ENCODE measurements around the gene PAQR4. TPM values are rescaled to one million over a fixed set of nuclear protein-coding genes. Genes with fewer than 3 reads are reported as not detected.
A peak's percentile ranks its signal among the peaks of the same experiment; 100 is the strongest.

Gene PAQR4
- total RNA-seq, 8 experiments from 2014 or later: 1.6 to 36.4 (median 16.8) TPM

DNA sequence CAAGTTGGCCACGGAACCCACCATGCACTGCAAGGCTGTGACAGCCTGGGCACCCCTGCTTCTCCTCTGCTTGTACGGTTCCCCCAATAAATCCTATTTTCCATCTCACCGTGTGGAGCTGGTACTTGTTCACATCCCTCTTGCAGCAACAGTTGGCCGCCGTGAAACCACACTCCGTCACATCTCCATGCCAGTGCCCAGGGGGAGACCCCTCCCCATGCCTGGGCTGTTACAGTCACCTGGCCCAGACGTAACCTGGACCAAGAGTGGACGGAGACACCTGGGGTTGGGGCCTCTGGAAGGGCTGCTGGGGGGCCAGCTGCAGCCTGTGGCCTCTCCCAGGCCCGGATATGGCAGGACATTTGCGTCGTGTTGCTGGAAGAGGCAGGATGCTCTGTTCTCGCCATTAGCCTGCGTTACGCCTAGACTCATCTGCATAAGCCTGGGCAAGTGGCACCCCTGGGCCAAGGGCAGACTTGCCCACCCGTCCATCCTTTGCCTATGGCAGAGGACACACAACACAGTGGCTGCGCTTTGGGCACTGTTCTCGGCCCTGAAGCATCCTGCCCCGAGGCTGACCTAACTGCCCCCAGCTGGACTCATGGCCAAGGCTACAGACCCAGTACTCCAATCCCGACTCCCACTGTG lies 19.3 kb upstream of the PAQR4 start:
- no peak overlapping the region for H3K27ac ChIP-seq
- ATAC-seq (replicated peaks in 6 of 8): no peak
- H3K4me1 ChIP-seq (replicated peaks in 1 of 2): peaks cover 7 to 11% of the 10 kb centered on the region in 2 donors
- no peak overlapping the region for H3K4me3 ChIP-seq
- WGBS, 10 experiments: 76 to 100% (median 87%) methylated on average over 1 to 6 of the region's 19 CpGs; no CpG with 5 or more reads in 4 of the 10 experiments
- in situ Hi-C loops (cut with MboI; ENCODE audit: low pct_unique_long_range_greater_than_20kb in 2 of 9, low sequenced_read_pairs in 9 of 9, unreplicated experiment in 9 of 9): no loop called here

DNA sequence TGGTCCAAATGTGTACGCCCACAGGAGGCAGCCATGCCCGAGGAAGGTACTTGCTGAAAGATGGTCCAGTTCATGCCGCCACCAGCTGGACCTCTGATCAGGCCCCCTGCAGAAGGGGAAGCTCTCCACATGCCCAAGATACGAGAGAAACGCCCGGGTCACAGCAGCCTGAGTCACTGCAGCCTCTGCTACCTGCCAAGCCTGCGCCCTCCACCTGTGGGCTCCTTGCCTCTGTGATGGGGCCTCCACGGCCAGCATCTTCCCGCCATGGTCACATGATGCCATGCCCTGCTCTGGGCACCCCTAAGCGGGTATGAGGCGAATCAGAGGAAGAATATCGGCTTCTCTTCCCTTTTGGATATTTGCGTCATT lies 18.8 kb upstream of the PAQR4 start:
- WGBS, 10 experiments: 89 to 90% methylated on average over 9 of the region's 13 CpGs; no CpG with 5 or more reads in 8 of the 10 experiments
- no peak overlapping the region for H3K4me3 ChIP-seq
- ATAC-seq (replicated peaks in 6 of 8): no peak
- in situ Hi-C loops (cut with MboI; ENCODE audit: low pct_unique_long_range_greater_than_20kb in 2 of 9, low sequenced_read_pairs in 9 of 9, unreplicated experiment in 9 of 9): no loop called here
- no peak overlapping the region for H3K27ac ChIP-seq
- H3K4me1 ChIP-seq (replicated peaks in 1 of 2): peaks cover 7 to 11% of the 10 kb centered on the region in 2 donors

DNA sequence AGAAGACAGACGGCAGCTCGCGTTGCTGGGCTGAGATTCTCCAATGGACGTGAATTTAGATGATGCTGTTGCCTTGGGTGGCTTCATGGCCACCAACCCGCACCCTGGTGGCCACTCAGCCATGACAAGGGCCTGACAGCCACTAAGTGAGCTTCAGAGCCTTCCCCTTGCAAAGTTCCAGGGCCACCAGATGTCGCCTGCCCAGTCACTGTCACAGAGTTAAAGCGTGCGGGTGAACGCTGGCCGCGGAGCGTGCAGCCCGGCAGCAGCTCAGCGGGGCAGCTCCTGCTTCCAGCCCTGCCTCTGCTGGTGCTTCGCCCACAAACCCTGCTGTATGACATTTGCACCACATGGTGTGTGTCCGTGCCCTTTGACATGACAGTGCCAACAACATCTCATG lies 18.4 kb upstream of the PAQR4 start:
- in situ Hi-C loops (cut with MboI; ENCODE audit: low pct_unique_long_range_greater_than_20kb in 2 of 9, low sequenced_read_pairs in 9 of 9, unreplicated experiment in 9 of 9): no loop called here
- no peak for ATAC-seq (replicated peaks in 6 of 8)
- no peak overlapping the region for H3K4me3 ChIP-seq
- no peak overlapping the region for H3K27ac ChIP-seq
- peaks cover 7 to 11% of the 10 kb centered on the region in 2 donors for H3K4me1 ChIP-seq (replicated peaks in 1 of 2)
- 75 to 87% (median 83%) methylated on average over 1 to 12 of the region's 16 CpGs; no CpG with 5 or more reads in 5 of the 10 experiments for WGBS, 10 experiments

DNA sequence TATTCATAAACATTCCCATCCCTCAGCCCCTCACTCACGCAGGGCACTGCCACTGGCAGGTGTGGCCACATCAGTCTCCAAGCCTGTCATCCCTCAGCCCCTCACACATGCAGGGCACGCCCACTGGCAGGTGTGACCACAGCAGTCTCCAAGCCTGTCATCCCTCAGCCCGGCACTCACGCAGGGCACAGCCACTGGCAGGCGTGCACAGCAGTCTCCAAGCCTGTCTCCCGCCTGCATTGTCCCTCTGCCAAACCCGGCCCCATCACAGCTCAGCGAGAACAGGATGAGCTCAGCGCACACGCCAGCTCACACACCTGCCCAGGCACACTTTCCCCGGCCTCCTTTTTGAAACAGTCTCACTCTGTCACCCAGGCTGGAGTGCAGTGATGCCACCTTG lies 16.5 kb upstream of the PAQR4 start:
- H3K27ac ChIP-seq: no peak overlapping the region
- H3K4me3 ChIP-seq: no peak overlapping the region
- peaks cover 7 to 11% of the 10 kb centered on the region in 2 donors for H3K4me1 ChIP-seq (replicated peaks in 1 of 2)
- in situ Hi-C loops (cut with MboI; ENCODE audit: low pct_unique_long_range_greater_than_20kb in 2 of 9, low sequenced_read_pairs in 9 of 9, unreplicated experiment in 9 of 9): no loop called here
- WGBS, 10 experiments: 31 to 92% (median 64%) methylated on average over 1 to 8 of the region's 11 CpGs; no CpG with 5 or more reads in 4 of the 10 experiments
- no peak for ATAC-seq (replicated peaks in 6 of 8)

DNA sequence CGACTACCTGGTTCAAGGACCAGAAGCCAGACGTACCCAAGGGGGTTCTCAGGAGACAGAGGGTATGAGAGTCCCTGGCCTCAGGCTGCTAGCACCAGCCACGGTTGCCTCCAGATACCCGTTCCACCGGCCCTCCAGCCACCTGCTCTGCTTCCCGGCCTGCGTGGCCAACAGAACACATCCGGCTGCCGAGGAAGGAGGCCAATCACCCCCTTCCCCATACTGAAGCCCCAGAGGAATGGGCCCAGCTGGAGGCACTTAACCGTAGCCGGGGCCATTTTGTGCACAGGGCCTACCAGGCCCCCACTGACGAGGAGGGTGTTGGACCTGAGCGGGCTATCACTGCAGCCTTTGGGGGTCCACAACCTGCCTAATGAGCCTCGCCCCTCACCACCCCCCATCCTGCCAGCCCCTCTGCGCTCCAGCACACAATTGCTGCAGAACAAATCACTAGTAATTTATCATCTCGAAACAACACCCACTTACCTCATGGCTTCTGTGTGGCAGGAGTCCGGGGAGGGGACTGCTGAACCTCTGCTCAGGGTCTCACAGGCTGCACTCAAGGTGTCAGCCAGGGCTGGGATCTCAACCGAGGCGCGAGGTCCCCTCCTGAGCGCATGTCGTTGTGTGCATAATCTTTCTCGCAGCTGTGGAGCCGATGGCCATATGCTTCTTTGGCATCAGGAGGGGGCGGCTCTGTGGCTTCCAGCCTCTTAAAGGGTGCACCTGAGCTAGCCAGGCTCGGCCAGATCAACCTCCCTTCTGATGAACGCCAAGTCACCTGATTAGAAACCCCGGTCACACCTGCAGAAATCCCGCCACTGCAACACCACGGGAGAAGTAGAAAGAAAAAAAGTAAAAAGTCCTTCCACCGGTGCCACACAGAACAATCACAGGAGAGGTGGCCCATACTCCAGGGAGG lies 15.2 kb upstream of the PAQR4 start:
- in situ Hi-C loops (cut with MboI; ENCODE audit: low pct_unique_long_range_greater_than_20kb in 2 of 9, low sequenced_read_pairs in 9 of 9, unreplicated experiment in 9 of 9): no loop called here
- ATAC-seq (replicated peaks in 6 of 8): peak in 5 of 8 experiments; percentile 15 to 74 (median 70)
- Histone ChIP-seq H3K4me3 (no peak overlapping the region), H3K27ac (no peak overlapping the region), H3K4me1 (replicated peaks in 1 of 2) (peaks cover 7 to 11% of the 10 kb centered on the region in 2 donors)
- WGBS, 10 experiments: 8 to 100% (median 68%) methylated on average over 1 to 18 of the region's 31 CpGs; no CpG with 5 or more reads in 4 of the 10 experiments

DNA sequence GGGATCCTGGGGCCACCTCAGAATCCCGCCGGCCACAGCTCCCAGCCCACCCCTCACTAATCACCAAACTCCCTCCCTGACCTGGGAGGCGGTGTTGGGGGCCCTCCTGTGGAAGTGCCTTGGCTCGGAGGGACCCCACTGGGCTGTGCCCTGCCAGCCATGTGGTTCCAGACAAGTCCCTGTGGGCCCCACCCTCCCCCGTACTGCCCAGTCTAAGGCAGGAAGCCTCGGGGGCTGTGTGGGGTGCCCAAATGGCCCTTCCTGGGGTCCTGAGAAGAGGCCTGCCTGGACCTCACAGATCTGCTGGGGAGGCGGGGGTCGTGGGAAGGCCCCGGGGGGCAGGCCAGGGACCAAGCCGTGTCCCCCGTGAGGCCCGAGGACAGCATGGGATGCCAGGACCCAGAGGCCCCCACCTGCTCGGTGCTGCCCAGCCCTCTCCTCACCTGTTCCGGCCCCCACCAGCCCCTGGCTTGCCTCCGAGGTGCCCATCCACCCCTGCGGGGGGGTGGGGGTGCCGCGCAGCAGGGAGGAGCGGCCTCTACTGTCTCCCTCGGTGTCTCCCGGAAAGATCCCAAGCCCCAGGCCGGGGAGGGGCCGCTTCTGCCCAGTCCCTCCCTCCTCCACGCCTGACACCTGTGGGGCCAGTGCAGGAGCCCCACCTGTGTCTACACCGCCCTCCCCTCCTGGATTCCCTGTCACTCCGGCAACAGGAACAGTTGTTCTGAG lies 14.3 kb upstream of the PAQR4 start:
- peaks cover 7 to 11% of the 10 kb centered on the region in 2 donors for H3K4me1 ChIP-seq (replicated peaks in 1 of 2)
- no CpG with 5 or more reads among the region's 26 CpGs for WGBS, 10 experiments
- in situ Hi-C loops (cut with MboI; ENCODE audit: low pct_unique_long_range_greater_than_20kb in 2 of 9, low sequenced_read_pairs in 9 of 9, unreplicated experiment in 9 of 9): no loop called here
- ATAC-seq (replicated peaks in 6 of 8): peak in 4 of 8 experiments; percentile 11 to 19 (median 16)
- H3K27ac ChIP-seq: no peak overlapping the region
- H3K4me3 ChIP-seq: no peak overlapping the region

DNA sequence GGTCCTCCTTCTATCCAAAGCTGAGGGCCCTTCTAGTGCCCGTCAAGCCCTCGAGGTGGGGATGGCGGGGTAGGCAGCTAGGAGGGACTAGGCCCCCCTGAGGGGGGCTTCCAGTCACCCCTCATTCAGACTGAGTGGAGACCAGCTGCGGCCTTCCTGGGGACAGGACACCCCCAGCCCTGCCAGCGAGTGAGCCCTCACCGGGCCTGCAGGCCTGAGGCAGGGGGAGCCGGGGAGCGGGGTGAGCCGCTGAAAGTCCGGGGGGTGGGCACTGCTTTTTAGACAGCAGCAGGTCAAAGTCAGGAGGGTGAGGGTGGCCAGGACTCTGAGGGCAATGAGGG lies 13.7 kb upstream of the PAQR4 start:
- WGBS, 10 experiments: 20% methylated on average over 1 of the region's 10 CpGs; no CpG with 5 or more reads in 9 of the 10 experiments
- peaks cover 7 to 11% of the 10 kb centered on the region in 2 donors for H3K4me1 ChIP-seq (replicated peaks in 1 of 2)
- peak in 1 of 8 experiments; percentile 4 for ATAC-seq (replicated peaks in 6 of 8)
- no peak overlapping the region for H3K27ac ChIP-seq
- in situ Hi-C loops (cut with MboI; ENCODE audit: low pct_unique_long_range_greater_than_20kb in 2 of 9, low sequenced_read_pairs in 9 of 9, unreplicated experiment in 9 of 9): no loop called here
- H3K4me3 ChIP-seq: no peak overlapping the region

DNA sequence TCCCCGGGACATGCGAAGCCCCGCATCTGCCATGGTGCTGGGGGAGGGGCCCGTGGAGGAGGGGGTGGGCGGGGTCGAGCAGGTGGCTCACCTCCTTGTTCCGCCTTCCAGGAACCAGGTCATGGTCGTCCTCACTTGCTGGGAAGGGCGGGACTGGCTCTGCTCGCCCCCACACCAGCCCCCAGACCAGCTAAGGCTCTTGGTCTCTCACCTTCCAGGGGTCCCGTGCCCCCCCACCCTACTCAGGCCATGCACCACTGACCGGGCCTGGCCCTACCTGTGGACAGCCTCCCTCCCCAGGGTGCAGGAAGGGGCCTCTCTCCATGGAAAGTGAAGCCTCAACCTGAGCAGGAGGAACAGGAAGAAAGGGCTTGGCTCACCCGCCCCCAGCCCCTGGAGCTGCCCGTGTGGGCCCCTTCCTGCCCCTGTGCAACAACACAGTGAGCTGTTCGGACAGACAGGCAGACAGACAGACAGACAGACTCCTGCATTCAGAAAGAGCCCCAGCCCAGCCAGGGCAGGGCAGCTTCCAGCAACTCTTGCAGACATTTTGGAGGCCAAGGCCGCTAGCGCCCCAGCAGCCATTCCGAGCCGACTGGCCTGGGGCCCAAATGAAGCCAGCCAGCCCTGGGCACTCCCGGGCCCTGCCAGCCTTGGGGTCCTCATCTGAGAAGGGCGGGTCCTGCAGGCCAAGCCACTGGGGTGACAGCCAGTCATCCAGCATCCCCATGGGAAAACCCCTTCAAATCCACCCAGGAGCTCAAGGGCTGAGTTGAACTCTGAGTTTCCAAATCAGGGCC lies 13.2 kb upstream of the PAQR4 start:
- no peak overlapping the region for H3K27ac ChIP-seq
- no peak overlapping the region for H3K4me3 ChIP-seq
- in situ Hi-C loops (cut with MboI; ENCODE audit: low pct_unique_long_range_greater_than_20kb in 2 of 9, low sequenced_read_pairs in 9 of 9, unreplicated experiment in 9 of 9): no loop called here
- ATAC-seq (replicated peaks in 6 of 8): peak in 2 of 8 experiments; percentile 11 to 29
- WGBS, 10 experiments: 40 to 62% methylated on average over 1 to 3 of the region's 21 CpGs; no CpG with 5 or more reads in 8 of the 10 experiments
- peaks cover 7 to 11% of the 10 kb centered on the region in 2 donors for H3K4me1 ChIP-seq (replicated peaks in 1 of 2)

DNA sequence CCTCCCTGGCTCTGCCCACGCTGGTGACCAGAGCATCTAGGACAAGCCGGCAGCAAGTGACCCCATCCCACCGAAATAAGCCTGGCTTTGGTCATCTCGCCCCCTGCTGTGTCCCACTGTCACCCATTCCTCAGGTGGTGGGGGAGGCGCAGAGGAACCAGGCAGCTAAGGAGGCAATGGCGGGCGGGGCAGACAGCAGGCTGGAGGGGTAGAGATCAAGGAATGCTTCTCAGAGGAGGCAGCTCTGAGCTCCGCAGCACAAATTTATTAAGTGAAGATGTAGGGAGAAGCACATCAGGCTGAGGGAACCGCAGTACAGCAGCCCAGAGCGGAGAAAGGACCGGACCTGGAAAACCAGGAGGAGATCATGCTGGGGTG lies 12.6 kb upstream of the PAQR4 start:
- Histone ChIP-seq H3K4me1 (replicated peaks in 1 of 2) (peaks cover 7 to 11% of the 10 kb centered on the region in 2 donors), H3K4me3 (no peak overlapping the region), H3K27ac (no peak overlapping the region)
- no peak for ATAC-seq (replicated peaks in 6 of 8)
- in situ Hi-C loops (cut with MboI; ENCODE audit: low pct_unique_long_range_greater_than_20kb in 2 of 9, low sequenced_read_pairs in 9 of 9, unreplicated experiment in 9 of 9): no loop called here
- WGBS, 10 experiments: 70 to 100% (median 80%) methylated on average over 1 to 8 of the region's 11 CpGs; no CpG with 5 or more reads in 5 of the 10 experiments

DNA sequence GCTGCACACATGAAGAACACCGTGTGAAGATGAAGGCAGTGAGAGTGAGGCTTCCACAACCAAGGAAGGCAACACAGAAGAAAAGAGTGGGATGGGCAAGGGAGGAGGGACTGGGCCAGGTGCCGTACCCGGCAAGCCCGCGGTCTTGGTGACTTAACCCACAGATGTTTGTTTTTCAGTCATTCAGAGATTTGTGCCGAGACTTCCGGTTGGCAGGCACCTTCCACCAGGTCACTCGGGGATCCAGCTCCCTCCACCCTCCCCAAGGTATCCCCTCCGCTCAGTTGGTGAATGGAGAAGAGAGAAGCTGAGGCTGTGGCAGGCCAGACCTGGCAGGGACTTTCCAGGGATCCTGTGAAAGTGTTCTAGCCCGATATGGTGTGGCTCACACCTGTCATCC lies 9.9 kb upstream of the PAQR4 start:
- H3K4me3 ChIP-seq: no peak overlapping the region
- no peak for ATAC-seq (replicated peaks in 6 of 8)
- H3K27ac ChIP-seq: no peak overlapping the region
- WGBS, 10 experiments: 33 to 100% (median 67%) methylated on average over 1 to 7 of the region's 10 CpGs; no CpG with 5 or more reads in 3 of the 10 experiments
- H3K4me1 ChIP-seq (replicated peaks in 1 of 2): peaks cover 10% of the 10 kb centered on the region in 2 donors
- in situ Hi-C loops (cut with MboI; ENCODE audit: low pct_unique_long_range_greater_than_20kb in 2 of 9, low sequenced_read_pairs in 9 of 9, unreplicated experiment in 9 of 9): no loop called here

DNA sequence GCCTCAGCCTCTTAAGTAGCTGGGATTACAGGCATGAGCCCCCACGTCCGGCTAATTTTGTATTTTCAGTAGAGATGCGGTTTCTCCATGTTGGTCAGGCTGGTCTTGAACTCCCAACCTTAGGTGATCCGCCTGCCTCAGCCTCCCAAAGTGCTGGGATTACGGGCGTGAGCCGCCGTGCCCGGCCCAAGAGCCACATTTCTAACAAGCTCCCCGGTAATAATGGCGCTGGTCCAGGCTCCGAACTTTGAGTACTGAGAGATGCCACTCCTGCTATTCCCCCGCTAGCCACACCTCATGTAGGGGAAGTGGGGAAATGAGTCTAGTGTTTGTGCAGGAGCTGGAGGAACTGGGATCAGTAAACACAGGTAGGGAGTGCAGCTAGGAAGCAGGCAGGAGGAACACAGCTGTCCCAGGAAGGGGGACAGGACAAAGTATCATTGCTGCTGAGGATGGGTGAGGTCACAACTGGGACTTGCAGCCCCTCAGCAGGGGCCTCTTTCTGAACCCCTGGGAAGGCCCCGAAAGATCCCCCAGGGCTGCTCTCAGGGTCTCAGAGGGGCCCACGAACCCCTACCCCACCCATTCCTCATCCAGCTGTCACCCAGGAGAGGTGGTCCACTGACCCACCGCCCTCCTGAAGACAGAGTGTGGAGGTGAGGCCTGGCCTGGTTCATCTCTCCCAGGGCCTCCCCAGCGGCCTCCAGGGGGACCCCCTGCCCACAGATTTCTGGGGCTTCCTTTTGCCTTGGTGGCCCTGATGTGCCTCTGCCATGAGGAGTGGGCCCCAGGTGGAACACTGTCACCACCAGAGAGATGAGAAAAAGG lies 8.8 kb upstream of the PAQR4 start:
- WGBS, 10 experiments: 14 to 93% (median 79%) methylated on average over 1 to 9 of the region's 17 CpGs; no CpG with 5 or more reads in 3 of the 10 experiments
- Histone ChIP-seq H3K27ac (no peak overlapping the region), H3K4me3 (no peak overlapping the region), H3K4me1 (replicated peaks in 1 of 2) (peaks cover 6 to 11% of the 10 kb centered on the region in 2 donors)
- ATAC-seq (replicated peaks in 6 of 8): no peak
- in situ Hi-C loops (cut with MboI; ENCODE audit: low pct_unique_long_range_greater_than_20kb in 2 of 9, low sequenced_read_pairs in 9 of 9, unreplicated experiment in 9 of 9): no loop called here
